Stimulated activated CD8-positive, alpha-beta memory T cell treated with anti-CD3 and anti-CD28 coated beads, Interleukin-2, amount 100 ng/mL, for 48 hours (primary cell): ENCODE results near the gene UBE2Q2.
A peak's percentile ranks its signal among the peaks of the same experiment; 100 is the strongest.
"Not testable (repeated sequence)": the region's sequence is repeated elsewhere in the genome, so short reads cannot be mapped to it uniquely, and the experiment has no call there.

Experiments
- DNase-seq, 2 donors: peaks; one replicate each; pipeline ENCODE4 v3.0.0-alpha.2; 2020; ENCODE audit warnings: low read depth in 2 of 2

UBE2Q2 gene

GRCh38 chr15:75842722-75843677 is at the start of gene UBE2Q2:
Gene UBE2Q2, plus strand, starts transcription at chr15:75843447. Its CDS starts 220 bp downstream, at chr15:75843667.
- peak; percentile 56 to 68 for DNase-seq

- DNase-seq = no peak
These were observed 46.9 kb upstream of the UBE2Q2 start for GRCh38 chr15:75796321-75796720.

GRCh38 chr15:75797146-75797545 is 46.1 kb upstream of the UBE2Q2 start:
- not testable (repeated sequence) for DNase-seq

DNA sequence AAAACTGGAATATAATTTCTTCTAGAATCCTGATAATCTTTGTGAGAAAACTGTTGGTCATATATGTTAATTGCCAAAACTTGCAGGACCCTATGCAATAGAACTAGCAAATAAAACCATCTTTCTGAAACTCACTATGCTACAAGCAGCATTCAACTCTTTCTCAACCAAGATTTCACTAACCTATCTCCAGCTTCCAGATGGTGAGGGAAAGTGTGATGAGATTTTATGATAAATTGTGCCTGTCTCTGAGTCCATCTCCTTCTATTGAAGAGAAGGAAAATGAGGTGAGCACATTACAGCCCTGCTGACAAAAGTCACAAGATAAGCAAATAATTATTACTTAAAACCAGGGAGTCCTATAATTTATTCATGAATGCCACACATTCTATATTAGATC is 44.1 kb upstream of the UBE2Q2 start:
- DNase-seq = no peak

- DNase-seq = not testable (repeated sequence)
These were observed 42.8 kb upstream of the UBE2Q2 start for GRCh38 chr15:75800409-75800808.

DNA sequence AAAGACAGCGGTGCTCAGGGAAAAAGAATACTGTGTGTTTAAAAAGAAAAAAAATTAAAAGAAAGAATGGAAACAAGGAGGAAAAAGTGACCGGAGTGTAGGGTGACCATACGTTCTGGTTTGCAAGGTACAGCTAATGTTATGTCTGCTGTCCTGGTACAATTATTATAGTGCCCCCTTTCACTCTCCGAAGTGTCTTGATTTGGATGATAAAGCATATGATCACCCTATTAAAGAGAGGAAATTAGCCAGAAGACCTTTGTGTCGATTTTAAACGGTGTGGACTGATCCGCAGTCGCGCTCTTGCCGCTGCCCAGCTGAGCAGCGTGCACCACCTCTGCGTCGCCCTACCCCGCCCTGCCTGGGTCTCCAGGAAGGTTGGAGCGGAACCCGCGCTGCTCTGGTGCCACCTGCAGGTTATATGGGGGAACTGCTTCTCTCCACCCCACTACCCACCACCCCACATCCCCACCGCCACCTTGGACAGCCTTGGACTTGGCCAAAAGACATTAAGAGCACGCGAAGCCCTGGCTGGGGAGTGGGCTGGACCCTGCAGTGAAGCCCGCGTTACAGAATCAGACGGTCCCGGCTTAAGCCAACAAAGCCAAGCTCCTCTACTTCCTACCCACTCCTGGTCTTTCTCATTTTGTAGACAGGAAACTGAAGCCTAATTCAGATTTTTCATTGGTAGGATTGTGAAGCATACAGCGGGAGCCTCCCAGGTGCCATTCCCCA is 41.2 kb upstream of the UBE2Q2 start:
- DNase-seq = peak; percentile 57 to 73

DNA sequence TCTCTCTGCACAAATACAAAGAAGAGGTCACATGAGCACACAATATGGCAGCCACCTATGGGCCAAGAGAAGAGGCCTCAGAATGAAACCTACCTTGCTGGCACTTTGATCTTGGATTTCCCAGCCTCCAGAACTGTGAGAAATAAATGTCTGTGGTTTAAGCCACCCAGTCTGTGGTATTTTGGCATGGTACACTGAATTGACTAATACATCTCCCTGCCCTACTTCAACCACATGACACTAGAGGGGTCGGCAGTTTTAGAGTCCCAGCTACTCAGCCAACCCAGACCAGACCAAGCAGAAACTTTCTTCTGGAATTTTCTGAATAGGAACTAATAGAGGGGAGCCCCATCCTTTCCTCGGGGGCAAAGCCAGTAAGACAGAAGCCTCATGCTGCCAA is 35.8 kb upstream of the UBE2Q2 start:
- DNase-seq = not testable (repeated sequence)

GRCh38 chr15:75808009-75808408 is 35.2 kb upstream of the UBE2Q2 start:
- not testable (repeated sequence) for DNase-seq

DNA sequence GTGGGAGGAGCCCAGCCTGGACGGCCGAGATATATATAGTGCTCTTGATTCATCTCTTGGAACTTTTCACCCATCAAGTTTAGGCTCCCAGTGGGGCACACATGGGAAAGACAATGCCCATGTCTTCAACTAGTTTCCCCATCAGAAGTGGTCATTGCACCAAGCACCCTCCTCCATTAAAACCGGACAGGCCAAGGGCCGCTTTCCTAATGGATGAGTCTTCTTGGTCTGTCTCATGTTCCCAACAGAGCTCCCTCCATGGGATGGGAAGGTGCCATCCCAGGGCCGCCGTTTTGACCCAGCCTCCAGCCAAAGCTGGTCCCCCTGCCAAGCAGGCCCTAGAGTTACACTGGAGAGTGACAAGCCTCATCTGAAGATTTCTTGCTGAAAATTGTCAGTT is 34.7 kb upstream of the UBE2Q2 start:
- DNase-seq = no peak

- DNase-seq = no peak
These were observed 33.1 kb upstream of the UBE2Q2 start for GRCh38 chr15:75809986-75810750.

GRCh38 chr15:75810874-75811498 is 32.3 kb upstream of the UBE2Q2 start:
- DNase-seq = no peak

DNA sequence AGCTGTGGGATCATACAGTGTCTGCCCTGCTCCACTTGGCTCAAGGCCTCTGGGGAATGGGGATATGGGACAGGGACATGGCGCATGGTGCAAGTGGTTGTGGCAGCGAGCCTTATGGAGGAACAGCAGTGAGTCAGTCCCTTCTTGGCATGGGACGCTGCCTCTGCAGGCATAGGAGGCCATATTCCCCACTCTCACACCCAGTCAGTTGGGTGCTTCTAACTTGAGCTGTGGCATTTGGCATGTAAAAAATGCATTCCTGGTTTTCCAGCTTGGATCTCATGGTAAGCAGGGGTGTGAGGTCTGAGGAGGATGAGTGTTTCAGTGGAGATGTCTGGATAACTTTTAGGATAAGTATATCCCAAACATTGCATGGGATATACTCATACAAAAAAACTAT is 31.6 kb upstream of the UBE2Q2 start:
- DNase-seq = no peak

GRCh38 chr15:75814794-75815193 is 28.5 kb upstream of the UBE2Q2 start:
- DNase-seq = no peak

- no peak for DNase-seq
These were observed 27.2 kb upstream of the UBE2Q2 start for GRCh38 chr15:75815811-75816719.

DNA sequence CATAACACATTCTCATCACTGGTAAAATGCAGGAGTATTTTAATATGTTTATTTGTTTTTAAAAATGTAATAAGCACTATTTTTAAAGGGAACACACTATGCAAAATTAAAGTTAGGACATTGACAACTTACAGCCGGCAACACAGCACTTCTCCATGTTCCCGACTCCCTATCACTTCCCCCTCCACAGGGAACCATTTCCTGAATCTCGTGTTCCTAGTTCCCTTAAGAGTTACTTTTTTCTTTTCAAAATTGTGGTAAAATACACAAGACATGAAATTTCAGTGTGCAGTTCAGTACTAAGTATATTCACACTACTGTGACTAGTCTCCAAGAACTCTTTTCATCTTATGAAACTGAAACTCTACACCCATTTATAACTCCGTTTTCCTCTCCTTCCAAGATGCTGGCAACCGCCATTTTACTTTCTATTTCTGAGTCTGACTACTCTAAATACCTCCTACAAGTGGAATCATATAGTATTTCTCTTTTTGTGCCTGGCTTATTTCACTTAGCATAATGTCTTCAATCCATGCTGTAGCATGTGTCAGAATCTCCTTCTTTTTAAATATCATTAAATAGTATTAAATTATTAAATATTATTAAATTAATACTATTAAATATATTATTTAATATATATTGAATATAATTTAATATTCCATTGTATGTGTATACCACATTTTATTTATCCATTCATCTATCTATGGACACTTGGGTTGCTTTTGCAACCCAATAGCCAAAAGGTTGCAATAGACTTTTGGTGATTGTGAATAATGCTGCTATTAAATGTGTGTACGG is 25.9 kb upstream of the UBE2Q2 start:
- DNase-seq = no peak

DNA sequence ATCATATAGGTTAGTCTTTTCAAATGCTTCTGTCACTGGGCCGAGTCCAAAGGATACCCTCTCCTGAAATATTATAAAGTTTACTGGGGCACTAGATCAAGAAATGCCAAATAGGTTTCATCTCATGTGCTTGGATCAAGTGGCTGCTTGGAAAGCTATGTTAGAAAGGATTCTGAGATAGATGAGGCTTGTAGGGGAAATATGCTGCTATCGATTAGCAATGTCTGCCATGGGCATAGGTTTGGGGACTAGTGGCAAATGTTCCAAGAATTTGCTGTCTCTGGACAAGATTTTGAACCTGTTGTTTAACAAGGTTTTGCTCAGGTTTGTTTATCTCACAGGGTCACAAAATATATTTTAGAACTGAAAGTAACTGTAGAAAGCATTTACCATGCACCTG is 23.0 kb upstream of the UBE2Q2 start:
- no peak for DNase-seq

- no peak for DNase-seq
These were observed 21.4 kb upstream of the UBE2Q2 start for GRCh38 chr15:75821786-75822345.

GRCh38 chr15:75822685-75823278 is 20.5 kb upstream of the UBE2Q2 start:
- no peak for DNase-seq
